Measurements from ENCODE around the gene NOMO2. TPM values are rescaled to one million over a fixed set of nuclear protein-coding genes. Genes with fewer than 3 reads are reported as not detected.
"Not testable (repeated sequence)": the region's sequence is repeated elsewhere in the genome, so short reads cannot be mapped to it uniquely, and the experiment has no call there.

The NOMO2 gene
- total RNA-seq, 4 donors from 2014 or later = 39.1 to 73.3 (median 58.5) TPM

DNA sequence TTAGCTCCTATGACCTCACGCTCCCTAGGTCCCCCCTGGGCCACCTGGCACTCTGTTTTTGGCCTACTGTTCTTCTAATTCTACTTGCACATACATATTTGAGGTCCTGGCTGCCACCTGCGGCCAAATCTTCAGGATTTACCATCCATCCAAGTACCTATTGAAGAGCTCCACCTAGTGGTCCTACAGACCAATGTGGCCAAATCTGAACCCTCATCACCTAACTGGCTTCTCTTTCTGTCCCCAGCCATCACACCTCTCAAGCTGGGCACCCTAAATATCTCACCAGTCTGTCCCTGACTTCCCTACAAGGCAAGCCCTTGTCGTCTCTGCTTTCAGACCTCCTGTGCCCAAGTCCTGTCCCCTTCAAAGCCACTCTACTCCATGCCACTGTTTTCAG is 24.9 kb downstream of the NOMO2 start:
- peaks cover 0 to 18% (median 0%) of the 10 kb centered on the region in 3 donors for H3K36me3 ChIP-seq
- H3K4me1 ChIP-seq; DNase-seq; H3K27me3 ChIP-seq; H3K27ac ChIP-seq; H3K9me3 ChIP-seq; H3K4me3 ChIP-seq; intact Hi-C loops (cut with DNase I): not testable (repeated sequence)
- TF ChIP-seq, protein P1, sequence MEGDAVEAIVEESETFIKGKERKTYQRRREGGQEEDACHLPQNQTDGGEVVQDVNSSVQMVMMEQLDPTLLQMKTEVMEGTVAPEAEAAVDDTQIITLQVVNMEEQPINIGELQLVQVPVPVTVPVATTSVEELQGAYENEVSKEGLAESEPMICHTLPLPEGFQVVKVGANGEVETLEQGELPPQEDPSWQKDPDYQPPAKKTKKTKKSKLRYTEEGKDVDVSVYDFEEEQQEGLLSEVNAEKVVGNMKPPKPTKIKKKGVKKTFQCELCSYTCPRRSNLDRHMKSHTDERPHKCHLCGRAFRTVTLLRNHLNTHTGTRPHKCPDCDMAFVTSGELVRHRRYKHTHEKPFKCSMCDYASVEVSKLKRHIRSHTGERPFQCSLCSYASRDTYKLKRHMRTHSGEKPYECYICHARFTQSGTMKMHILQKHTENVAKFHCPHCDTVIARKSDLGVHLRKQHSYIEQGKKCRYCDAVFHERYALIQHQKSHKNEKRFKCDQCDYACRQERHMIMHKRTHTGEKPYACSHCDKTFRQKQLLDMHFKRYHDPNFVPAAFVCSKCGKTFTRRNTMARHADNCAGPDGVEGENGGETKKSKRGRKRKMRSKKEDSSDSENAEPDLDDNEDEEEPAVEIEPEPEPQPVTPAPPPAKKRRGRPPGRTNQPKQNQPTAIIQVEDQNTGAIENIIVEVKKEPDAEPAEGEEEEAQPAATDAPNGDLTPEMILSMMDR (IDR thresholded peaks at IDR 0.05) = peak in 2 of 6 experiments; percentile 12 to 20
- WGBS, 2 donors = 47 to 61% methylated on average over 2 to 3 of the region's 3 CpGs

DNA sequence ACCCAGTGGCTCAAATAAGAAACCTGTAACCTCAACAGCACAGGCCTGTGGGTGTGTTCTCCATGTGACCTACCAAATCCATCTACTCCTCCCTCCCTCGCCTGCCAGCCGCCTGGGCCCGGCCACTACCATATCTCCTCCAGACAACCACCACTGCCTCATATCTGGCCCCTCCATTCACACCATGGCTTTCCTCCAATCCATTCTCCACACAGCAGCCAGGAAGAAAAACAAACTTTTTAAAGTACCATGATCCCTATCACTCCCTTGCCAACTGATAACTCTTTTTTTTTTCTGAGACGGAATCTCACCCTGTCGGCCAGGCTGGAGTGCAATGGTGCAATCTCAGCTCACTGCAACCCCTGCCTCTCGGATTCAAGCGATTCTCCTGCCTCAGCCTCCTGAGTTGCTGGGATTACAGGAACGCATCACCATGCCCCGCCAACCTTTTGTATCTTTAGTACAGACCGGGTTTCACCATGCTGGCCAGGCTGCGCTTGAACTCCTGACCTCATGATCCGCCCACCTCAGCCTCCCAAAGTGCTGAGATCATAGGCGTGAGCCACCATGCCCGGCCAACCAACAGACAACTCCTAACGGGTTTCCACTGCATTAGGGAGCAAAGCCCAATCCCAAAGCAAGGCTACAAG is 26.3 kb downstream of the NOMO2 start:
- H3K27ac ChIP-seq; DNase-seq; H3K4me1 ChIP-seq; H3K27me3 ChIP-seq; H3K9me3 ChIP-seq; H3K4me3 ChIP-seq; intact Hi-C loops (cut with DNase I): not testable (repeated sequence)
- peaks cover 0 to 23% (median 0%) of the 10 kb centered on the region in 3 donors for H3K36me3 ChIP-seq
- WGBS, 2 donors = 80 to 89% methylated on average over 8 to 9 of the region's 15 CpGs

DNA sequence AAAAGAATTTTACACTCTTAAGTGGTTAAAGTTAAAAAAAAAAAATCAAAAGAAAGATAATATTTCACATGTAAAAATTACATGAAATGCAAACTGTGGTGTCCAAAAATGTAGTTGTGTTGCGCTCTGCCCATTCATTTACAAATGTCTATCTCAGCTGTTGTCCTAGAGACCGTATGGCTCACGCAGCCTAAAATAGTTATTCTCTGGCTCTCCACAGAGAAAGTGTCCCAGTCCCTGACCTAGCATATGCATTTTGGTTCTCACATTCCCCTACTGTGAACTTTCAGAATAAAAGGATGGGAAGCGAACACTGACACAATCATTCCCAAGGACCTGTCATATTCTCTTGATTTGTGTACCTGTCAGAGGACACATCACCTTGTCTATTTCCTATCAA is 27.6 kb downstream of the NOMO2 start:
- H3K27ac ChIP-seq; H3K9me3 ChIP-seq; H3K4me3 ChIP-seq; DNase-seq; H3K4me1 ChIP-seq; H3K27me3 ChIP-seq; intact Hi-C loops (cut with DNase I): not testable (repeated sequence)
- 100% methylated on average over 1 of the region's 4 CpGs; no CpG with 5 or more reads in 1 of the 2 donors for WGBS, 2 donors
- peaks cover 0 to 23% (median 0%) of the 10 kb centered on the region in 3 donors for H3K36me3 ChIP-seq

DNA sequence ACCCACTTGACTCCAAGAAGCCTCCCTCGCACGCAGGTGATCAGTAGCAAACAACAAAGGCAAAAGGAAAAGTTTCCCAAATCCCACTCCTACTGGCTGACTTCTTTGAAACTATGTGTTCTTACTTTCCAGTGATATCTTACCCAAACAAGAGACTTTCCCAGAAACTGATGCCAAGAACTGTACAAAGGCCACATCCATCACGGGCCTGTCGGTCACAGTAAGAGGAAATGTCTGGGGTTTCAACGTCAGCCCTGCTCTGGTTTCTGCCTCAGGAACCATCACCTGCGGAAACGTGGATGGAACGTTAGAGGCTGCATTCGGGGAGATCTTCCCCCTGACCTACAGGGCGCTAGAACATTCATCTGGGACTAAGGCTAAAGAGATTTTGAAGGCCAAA is 30.6 kb downstream of the NOMO2 start:
- H3K36me3 ChIP-seq = peaks cover 0 to 38% (median 0%) of the 10 kb centered on the region in 3 donors
- H3K27ac ChIP-seq; H3K9me3 ChIP-seq; intact Hi-C loops (cut with DNase I); H3K4me1 ChIP-seq; H3K4me3 ChIP-seq; DNase-seq; H3K27me3 ChIP-seq: not testable (repeated sequence)
- no CpG with 5 or more reads among the region's 10 CpGs for WGBS, 2 donors

DNA sequence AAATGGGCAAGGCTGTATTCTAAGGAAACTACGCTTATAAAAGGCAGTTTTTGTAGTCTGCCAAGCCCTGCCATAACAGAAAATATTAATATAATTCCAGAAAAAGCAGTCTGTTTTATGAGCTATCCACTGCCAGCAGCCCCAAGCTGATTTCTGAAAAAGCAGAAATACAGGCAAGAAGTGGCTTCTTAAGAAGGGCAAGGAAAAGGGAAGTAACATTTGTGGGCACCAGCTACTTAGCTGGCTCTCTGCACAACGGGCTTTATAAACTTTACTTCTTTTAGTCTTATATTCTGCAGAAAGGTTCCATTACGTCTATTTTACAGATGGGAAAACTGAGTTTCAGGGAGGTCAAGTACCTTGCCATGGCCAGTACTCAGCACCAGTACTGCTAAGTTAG is 31.6 kb downstream of the NOMO2 start:
- DNase-seq; H3K4me1 ChIP-seq; H3K27ac ChIP-seq; intact Hi-C loops (cut with DNase I); H3K4me3 ChIP-seq; H3K27me3 ChIP-seq; H3K9me3 ChIP-seq: not testable (repeated sequence)
- WGBS, 2 donors = 100% methylated on average over 1 of the region's 3 CpGs; no CpG with 5 or more reads in 1 of the 2 donors
- peaks cover 0 to 33% (median 0%) of the 10 kb centered on the region in 3 donors for H3K36me3 ChIP-seq

DNA sequence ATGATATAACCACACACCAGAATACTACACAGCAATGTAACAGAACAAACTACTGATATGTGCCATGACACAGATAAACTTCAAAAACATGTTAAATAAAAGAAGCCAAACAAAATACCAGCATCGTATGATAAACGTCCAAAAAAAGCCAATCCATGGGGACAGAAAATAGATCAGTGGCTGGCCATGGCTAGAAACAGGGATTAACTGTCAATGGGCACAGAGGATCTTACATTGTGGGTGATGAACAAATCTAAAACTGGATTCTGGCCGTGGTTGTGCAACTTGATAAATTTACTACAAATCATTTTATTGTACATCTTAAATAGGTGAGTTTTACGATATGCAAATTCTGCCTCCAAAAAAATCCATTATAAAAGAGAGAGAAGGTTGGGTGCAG is 35.4 kb downstream of the NOMO2 start:
- WGBS, 2 donors = 91 to 100% methylated on average over 2 to 3 of the region's 4 CpGs
- H3K27me3 ChIP-seq; intact Hi-C loops (cut with DNase I); DNase-seq; H3K4me3 ChIP-seq; H3K9me3 ChIP-seq; H3K27ac ChIP-seq; H3K4me1 ChIP-seq: not testable (repeated sequence)
- peaks cover 0 to 30% (median 0%) of the 10 kb centered on the region in 3 donors for H3K36me3 ChIP-seq

DNA sequence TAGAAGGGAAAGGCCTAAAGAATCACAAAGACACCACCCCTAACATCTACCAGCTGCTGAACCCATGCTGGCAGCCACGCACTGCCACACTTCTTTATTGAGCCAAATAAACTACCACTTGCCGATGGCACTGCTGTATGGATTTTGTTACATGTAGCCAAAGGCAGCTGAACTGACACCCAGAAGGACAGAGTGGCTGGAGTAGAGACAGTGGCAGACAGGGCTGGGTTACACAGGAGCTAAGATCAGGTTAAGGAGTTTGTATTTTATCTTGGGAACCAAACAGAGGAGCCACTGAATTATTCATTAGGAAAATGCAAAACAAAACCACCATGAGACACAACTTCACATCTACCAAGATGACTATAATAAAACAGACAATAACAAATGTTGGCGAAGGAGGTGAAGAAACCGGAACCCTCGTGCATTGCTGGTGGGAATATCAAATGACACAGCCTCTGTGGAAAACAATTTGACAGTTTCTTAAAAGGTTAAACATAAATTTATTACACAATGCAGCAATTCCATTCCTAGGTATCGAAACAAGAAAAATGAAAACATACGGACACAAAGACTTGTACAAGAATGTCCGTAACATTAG is 35.9 kb downstream of the NOMO2 start:
- 93 to 96% methylated on average over 3 to 5 of the region's 8 CpGs for WGBS, 2 donors
- DNase-seq; intact Hi-C loops (cut with DNase I); H3K9me3 ChIP-seq; H3K27me3 ChIP-seq; H3K4me1 ChIP-seq; H3K27ac ChIP-seq; H3K4me3 ChIP-seq: not testable (repeated sequence)
- H3K36me3 ChIP-seq = peaks cover 0 to 26% (median 0%) of the 10 kb centered on the region in 3 donors

DNA sequence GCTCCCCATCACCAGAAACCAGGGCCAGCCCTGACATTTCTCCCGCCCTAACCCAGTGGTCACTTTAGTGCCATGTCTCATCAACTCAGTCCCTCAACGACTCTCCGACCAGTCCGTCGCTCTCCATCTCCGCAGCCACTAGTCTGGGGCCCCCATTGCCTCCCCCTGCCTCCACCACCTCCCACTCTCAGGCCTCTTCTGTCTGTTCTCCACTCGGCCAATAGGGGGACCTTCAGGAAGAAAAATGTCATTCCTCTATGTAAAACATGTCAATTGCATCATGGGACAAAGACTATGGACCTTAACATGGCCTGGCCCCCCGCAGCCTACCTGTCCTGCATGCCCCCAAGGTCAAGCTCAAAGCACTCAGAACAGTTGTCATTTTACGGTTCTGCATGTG is 39.3 kb downstream of the NOMO2 start:
- H3K27me3 ChIP-seq; H3K27ac ChIP-seq; H3K4me3 ChIP-seq; H3K4me1 ChIP-seq; DNase-seq; H3K9me3 ChIP-seq; intact Hi-C loops (cut with DNase I): not testable (repeated sequence)
- H3K36me3 ChIP-seq = peaks cover 0 to 12% (median 0%) of the 10 kb centered on the region in 3 donors
- WGBS, 2 donors = no CpG with 5 or more reads among the region's 9 CpGs

DNA sequence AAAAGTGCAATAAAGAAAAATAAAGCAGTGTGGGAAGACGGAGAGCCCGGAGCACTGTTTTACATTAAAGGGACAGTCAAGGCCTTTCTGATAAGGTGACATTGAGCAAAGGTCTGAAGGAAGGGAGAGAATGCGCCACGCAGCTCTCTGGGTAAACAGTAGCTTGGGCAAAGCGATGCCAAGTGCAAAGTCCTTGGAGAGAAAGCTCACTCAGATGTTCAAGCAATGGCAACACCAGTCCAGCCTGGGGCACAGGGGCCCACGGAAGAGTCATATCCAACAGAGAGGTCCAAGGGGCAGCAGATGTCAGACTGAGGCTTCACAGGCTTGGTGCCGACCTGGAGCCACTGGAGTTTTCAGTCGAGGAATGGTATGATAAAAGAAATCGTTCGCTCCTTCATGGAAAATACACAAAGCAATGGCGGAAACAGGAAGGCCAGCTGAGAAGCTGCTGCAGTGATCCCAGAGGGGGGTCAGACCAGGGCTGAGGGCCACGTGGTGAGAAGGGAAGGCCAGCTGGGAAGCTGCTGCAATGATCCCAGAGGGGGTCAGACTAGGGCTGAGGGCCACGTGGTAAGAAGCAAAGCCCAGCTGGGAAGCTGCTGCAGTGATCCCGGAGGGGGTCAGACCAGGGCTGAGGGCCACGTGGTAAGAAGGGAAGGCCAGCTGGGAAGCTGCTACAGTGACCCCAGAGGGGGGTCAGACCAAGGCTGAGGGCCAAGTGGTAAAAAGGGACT is 40.3 kb downstream of the NOMO2 start:
- H3K4me3 ChIP-seq; DNase-seq; H3K36me3 ChIP-seq; H3K27me3 ChIP-seq; H3K9me3 ChIP-seq; intact Hi-C loops (cut with DNase I); H3K4me1 ChIP-seq; H3K27ac ChIP-seq: not testable (repeated sequence)
- WGBS, 2 donors = no CpG with 5 or more reads among the region's 15 CpGs

DNA sequence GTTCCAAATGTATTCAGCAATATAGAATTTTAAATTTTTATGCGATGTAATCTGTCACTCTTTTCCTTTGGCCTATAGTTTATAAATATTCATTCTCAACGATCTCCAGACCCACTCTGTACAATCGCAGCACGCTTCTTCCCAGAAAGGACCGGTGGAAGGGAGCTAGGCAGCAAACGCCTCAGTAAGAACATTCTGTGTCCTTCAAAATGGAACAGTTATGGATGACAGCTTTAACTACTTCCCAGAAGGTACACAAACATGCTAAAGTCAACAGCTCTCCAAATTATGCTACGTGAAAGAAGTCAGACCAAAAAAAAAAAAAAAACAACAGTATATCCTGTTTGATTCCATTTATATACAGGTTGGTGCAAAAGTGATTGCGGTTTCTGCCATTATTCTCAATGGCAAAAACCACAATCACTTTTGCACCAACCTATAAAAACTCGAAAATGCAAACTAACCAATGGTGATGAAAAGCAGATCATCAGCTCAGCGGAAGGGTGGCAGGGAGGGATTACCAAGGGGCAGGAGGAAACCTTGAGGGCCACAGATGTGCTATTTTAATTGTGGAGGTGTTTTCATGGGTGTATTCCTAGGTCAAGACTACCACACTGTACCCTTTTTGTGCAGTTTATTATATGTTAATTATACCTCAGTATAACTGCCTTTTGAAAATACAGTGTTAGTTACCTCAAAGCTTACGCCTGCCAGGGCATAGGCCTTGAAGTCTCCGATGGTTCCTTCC is 43.2 kb downstream of the NOMO2 start:
- H3K4me1 ChIP-seq; H3K4me3 ChIP-seq; H3K27me3 ChIP-seq; H3K36me3 ChIP-seq; H3K9me3 ChIP-seq; DNase-seq; intact Hi-C loops (cut with DNase I); H3K27ac ChIP-seq: not testable (repeated sequence)
- WGBS, 2 donors = no CpG with 5 or more reads among the region's 12 CpGs

DNA sequence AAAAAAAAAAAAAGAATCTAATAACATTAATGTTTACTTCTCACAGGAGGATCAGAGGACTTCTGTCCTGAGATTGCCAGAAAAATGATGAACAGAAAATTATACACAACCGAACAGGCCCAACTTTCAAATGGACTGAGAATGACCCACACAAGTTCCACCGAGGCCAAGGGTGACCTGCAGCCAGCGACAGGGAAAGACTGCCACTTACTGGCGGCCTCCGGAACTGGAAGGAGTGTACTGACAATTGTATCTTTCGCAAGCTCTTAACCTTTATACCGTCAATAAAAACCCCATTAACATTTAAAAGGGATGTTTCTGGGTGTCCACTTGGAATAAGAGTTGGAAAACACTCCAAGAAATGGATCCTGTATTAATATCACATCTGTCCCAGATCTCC is 63.5 kb downstream of the NOMO2 start:
- intact Hi-C loops (cut with DNase I); H3K27me3 ChIP-seq; DNase-seq; H3K9me3 ChIP-seq; H3K27ac ChIP-seq; H3K4me1 ChIP-seq; H3K36me3 ChIP-seq; H3K4me3 ChIP-seq: not testable (repeated sequence)
- WGBS, 2 donors = no CpG with 5 or more reads among the region's 7 CpGs

Data from esophagus squamous epithelium (tissue), 5 donors.